ENCODE results near the gene STAG1. TPM values are rescaled to one million over a fixed set of nuclear protein-coding genes. Genes with fewer than 3 reads are reported as not detected.
"Not testable (repeated sequence)": the region's sequence is repeated elsewhere in the genome, so short reads cannot be mapped to it uniquely, and the experiment has no call there.

The STAG1 gene
- total RNA-seq, 1 experiment from 2014 or later = 31.0 TPM

- no peak for DNase-seq (ENCODE audit: low spot score)
Observed at GRCh38 chr3:136595913-136596697, 156.1 kb downstream of the STAG1 start.

DNA sequence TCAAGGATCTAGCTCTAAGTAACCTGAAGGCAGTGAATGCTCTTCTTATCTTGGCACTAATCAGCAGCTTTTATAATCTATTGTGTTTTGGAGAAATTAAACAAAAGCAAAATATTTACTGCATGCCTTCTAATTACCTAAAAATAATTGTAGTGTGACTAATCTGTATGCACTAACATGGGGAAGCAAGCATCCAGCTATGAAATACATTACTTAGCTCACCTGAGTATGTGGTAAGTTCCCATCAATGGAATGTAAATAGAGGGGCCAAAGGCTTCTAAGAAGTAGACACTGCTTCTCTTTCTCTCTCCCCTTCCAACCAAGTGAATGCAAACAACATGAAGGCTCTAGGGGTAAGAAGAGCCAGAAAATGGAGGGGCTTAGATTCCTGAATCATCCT is 165.6 kb downstream of the STAG1 start:
- no peak for DNase-seq (ENCODE audit: low spot score)

DNA sequence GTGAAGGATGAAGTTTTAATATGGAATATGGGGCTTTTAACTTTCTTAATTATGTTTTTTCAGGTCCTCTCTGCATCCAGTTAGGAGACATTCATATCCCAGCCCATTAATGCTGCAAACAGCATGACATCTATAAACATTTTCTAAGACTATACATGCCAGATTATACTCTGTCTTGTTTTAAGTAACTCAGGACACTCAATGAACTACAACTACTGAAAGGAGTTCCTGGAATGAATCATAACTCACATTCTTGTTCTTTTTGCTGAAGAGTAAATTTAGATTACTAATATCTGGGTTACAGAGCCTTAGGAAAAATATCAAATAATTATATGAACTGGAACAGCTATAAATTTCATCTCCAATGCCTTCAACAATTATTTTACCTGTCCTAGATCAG is 167.4 kb downstream of the STAG1 start:
- DNase-seq (ENCODE audit: low spot score) = no peak

DNA sequence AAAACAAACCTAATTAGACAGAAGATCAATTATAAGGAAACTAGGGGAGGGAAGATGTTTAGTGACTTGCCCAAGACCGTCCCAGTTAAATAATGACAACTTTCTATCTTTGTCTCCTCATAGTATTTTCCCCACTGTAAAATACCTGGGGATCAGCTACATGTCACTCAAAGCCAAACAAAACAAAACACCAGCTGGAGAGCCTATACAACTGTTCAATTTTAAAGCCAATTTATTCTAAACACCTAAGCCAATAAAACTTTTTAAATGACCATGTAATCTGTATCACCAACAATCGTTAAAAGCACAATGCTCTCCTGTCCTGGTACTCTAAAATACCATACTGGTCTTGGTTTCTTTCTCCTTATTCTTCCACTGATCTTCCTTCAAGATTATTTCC is 168.4 kb downstream of the STAG1 start:
- no peak for DNase-seq (ENCODE audit: low spot score)

DNA sequence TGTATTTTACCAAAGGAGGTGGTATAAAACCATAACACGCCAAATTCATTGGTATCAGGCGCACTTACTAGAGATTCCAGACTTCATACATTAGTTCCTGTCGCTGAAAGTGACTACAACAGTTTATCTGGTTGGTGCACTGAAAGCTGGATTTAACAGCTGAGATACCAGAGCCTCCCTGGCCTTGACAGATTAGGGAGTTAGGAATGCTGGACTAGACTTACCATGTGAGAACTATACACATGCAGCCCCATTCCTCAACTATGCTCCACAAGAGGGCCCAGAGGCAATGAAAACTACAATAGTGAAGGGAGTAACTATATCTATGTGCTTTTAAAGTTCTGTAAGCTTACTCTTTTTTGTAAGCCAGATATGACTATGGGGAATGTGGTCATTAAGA is 174.4 kb downstream of the STAG1 start:
- DNase-seq (ENCODE audit: low spot score) = no peak

DNA sequence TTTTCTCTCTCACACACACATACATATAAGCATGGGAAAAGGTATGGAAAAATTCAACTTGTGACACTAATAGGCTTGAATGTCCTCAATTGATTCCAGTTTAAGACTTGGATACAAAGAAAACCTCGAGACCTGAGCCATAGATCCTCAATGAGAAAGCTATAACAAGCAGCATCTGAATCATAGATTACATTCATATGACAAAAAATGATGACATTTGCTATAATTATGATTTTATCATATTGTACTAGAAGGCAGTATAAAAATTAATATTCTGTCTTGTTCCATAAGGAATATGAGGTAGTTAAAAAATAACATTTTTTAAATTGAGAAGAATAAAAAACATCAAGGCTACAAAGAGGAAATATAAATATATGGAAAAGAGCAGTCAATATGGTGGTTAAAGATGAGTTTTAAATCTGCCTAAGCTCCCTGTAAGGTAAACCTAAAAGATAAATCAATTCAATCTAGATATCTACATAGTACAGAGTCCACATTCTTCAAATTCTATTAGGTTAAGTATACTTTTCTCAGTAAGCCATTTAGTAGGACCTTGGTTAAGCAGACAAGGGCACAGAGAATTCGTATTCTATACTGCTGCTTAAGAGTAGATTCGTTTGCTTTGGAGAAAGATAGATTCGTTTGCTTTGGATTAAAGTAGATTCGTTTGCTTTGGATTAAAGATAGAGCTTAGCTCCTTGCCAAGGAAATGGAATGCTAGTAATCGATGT is 175.7 kb downstream of the STAG1 start:
- DNase-seq (ENCODE audit: low spot score) = no peak

GRCh38 chr3:136567599-136568188 is 184.5 kb downstream of the STAG1 start:
- no peak for DNase-seq (ENCODE audit: low spot score)

- not testable (repeated sequence) for DNase-seq (ENCODE audit: low spot score)
Observed at GRCh38 chr3:136564962-136565361, 187.2 kb downstream of the STAG1 start.

DNA sequence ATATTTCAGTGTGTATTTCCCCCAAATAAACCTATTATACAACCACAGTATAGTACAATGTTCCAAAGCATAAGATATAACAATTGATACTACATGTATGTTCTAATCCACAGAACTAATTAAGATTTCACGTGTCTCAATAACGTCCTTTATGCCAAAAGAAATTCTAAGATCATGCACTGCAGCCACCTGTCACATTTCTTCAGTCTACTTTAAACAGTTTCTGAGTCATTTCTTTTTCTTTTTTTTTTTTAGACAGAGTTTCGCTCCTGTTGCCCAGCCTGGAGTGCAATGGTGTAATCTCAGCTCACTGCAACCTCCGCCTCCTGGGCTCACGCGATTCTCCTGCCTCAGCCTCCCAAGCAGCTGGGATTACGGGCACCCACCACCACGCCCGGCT is 190.2 kb downstream of the STAG1 start:
- no peak for DNase-seq (ENCODE audit: low spot score)

DNA sequence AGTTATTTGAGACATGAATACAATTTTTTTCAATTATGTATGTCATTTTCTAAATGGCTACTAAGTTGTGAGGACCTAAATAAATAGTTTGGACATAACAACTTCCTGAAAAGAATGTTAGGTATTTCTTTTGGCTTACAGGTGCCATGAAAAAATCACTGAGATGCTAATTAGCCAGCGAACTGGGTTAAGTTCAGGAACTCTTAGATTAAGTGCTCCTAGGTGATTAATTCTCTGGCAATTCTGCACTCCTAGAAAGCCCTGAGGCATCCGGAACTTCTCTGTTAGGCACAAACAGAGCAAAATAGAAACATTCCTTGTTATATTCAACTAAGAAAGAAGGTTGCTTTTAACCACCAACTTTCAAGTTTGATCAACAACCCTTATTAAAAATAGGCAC is 192.3 kb downstream of the STAG1 start:
- no peak for DNase-seq (ENCODE audit: low spot score)

DNA sequence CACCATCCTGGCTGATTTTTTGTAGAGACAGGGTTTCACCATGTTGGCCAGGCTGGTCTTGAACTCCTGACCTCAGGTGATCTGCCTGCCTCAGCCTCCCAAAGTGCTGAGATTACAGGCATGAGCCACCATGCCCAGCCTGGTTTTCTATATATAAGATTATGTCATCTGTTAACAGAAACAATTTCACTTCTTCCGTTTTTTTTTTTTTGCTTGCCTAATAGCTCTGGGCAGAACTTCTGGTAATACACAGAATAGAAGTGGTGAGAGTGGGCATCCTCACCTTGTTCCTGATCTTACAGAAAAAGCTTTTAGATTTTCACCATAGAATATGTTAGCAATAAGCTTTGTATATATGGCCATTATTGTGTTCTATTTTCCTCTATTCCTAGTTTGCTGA is 202.7 kb downstream of the STAG1 start:
- DNase-seq (ENCODE audit: low spot score) = not testable (repeated sequence)

GRCh38 chr3:136547293-136547692 is 204.9 kb downstream of the STAG1 start:
- no peak for DNase-seq (ENCODE audit: low spot score)

GRCh38 chr3:136546720-136547119 is 205.5 kb downstream of the STAG1 start:
- no peak for DNase-seq (ENCODE audit: low spot score)

DNA sequence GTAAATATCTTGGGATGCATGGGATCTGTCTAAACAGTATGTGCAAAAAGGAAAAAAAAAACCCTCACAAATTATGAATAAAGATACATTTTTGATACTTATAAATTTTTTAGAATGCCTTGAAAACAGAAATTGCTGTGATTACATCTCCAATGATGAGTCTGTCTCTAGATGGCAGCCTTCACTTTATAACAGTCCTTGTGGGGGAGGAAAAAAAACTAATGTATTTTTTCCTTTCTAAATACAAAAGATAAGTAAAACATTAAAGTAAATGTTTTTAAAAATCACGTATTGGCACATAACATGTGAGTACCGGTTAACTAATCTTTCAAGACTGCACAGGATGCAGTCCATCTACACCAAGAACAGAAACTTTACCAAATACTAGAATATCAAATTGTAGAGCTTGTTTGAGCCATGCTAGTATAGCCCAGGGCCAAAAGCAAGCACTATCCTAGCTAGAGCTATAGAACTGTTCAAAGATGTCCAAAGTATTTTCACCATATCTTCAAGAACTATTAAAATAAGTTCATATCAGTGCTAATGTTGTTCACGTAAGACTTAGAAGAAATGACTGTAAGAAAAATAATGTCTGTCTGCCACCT is 206.4 kb downstream of the STAG1 start:
- DNase-seq (ENCODE audit: low spot score) = no peak

DNA sequence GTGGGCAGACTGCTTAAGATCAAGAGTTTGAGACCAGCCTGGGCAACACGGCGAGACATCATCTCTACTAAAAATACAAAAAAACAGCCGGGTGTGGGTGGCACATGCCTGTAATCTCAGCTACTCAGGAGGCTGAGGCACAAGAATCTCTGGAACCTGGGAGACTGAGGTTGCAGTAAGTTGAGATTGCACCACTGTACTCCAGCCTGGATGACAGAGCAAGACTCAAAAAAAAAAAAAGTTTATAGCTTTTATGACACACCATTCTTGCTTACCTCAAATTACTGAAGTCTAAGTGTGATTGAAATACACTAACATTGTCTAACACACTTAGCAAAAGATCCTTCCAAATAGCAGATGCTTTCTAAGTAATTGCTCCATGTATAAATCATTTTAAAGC is 207.6 kb downstream of the STAG1 start:
- no peak for DNase-seq (ENCODE audit: low spot score)

GRCh38 chr3:136543385-136543784 is 208.8 kb downstream of the STAG1 start:
- no peak for DNase-seq (ENCODE audit: low spot score)

- DNase-seq (ENCODE audit: low spot score) = no peak
Observed at GRCh38 chr3:136535906-136536305, 216.3 kb downstream of the STAG1 start.

- no peak for DNase-seq (ENCODE audit: low spot score)
Observed at GRCh38 chr3:136532766-136533165, 219.4 kb downstream of the STAG1 start.

DNA sequence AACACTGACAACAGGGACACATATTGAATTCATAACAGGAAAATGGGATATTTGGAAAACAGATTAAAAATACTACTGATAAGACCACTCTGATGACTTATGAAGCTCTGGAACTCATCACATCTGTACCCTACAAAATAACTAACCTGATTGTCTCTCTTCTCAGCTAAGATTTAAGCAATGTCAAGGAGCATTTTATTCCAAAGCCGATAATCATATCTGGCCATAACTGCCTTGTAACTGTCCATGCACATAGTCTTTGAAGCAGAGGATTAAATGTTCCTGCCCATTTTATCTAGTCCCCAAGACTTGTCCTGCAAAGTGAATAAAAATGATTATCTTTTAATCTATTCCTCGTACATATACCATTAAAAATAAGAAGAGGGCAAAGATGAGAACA is 234.1 kb downstream of the STAG1 start:
- DNase-seq (ENCODE audit: low spot score) = no peak

DNA sequence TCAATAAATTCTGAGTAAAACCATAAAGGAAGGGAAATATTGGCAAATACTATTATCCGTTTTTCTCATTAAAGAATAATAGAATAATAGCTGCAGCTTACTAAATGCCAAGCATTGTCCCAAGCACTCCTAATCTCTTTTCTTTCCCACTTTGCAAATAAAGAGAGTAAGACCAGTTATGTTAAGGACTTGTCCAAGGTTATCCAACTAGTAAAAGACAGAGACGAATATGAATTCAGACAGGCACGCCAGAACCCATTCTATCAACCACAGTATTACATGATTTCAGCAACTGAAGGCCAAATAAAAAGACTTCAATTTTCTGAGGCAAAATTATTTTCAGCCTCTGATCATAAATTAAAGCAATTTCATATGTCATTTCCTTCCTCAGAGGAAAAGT is 235.5 kb downstream of the STAG1 start:
- DNase-seq (ENCODE audit: low spot score) = no peak

DNA sequence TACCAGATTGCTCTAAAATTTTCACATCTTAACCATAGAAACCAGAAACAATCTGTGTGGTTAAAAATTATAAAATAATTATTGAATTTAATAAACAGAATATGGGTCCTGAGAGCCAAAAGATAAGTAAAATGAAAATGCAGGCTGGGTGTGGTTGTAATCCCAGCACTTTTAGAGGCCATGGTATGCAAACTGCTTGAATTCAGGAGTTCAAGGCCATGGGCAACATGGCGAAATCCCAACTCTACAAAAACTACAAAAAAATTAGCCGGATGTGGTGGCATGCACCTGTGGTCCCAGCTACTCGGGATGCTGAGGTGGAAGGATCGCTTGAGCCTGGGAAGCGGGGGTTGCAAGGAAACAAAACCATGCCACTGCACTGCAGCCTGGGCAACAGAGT is 236.1 kb downstream of the STAG1 start:
- DNase-seq (ENCODE audit: low spot score) = no peak

GRCh38 chr3:136514533-136514932 is 237.6 kb downstream of the STAG1 start:
- DNase-seq (ENCODE audit: low spot score) = not testable (repeated sequence)

DNA sequence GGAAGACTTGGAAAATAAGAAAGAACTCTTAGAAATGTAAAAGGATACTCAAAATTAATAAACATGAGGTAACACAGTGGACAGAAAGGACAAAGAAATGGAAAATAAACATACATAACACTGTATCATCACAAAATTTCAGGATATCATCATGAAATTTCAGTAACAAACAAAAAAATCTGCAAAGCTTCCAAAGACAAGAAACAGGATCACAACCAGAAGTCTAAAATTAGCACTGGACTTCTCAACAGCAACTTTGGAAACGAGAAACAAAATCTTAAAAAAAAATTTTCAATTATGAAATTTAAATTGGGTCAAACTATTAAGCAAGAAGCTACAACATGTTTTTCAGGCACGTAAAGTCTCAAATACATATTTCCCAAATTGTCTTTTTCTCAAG is 238.8 kb downstream of the STAG1 start:
- DNase-seq (ENCODE audit: low spot score) = no peak
